ENCODE measurements around the gene KLB.

GRCh38 chr4:39467464-39467863 is 60.7 kb downstream of the KLB start:
- TF ChIP-seq EZH2phosphoT487 (IDR thresholded peaks at IDR 0.05; ENCODE audit: borderline replicate concordance) (no peak), POLR2A (IDR thresholded peaks at IDR 0.05; ENCODE audit: borderline replicate concordance, extremely low read depth, insufficient read depth, insufficient read length) (no peak), POLR2AphosphoS5 (IDR thresholded peaks at IDR 0.05; ENCODE audit: low read depth, low read length) (no peak), CTCF (IDR thresholded peaks at IDR 0.05 in 2 of 3, conservative IDR thresholded peaks at IDR 0.05 in 1 of 3; ENCODE audit: borderline replicate concordance in 1 of 3, insufficient read depth in 1 of 3, low read depth in 2 of 3, low read length in 2 of 3) (no peak), EZH2 (IDR thresholded peaks at IDR 0.05) (no peak), SP1 (IDR thresholded peaks at IDR 0.05; ENCODE audit: low read depth) (no peak), JUND (IDR thresholded peaks at IDR 0.05) (no peak), CEBPB (IDR thresholded peaks at IDR 0.05; ENCODE audit: low read depth) (no peak), SIN3A (IDR thresholded peaks at IDR 0.05; ENCODE audit: low read depth) (no peak)

Measured in HCT116 (cell line).